CD14-positive monocyte (primary cell): ENCODE results near the gene ELMOD2. TPM values are rescaled to one million over a fixed set of nuclear protein-coding genes. Genes with fewer than 3 reads are reported as not detected.
"Not testable (repeated sequence)": the region's sequence is repeated elsewhere in the genome, so short reads cannot be mapped to it uniquely, and the experiment has no call there.

Source experiments
- DNase-seq, 3 donors: peaks; one replicate each; pipeline ENCODE4 v3.0.0-alpha.2; 2011 to 2022
- H2AFZ ChIP-seq: 2 replicates; pipeline ENCODE4 v1.6.0; 2012; ENCODE audit warnings: mild to moderate bottlenecking, low read depth, low read length, inconsistent platforms; ENCODE audit not compliant: insufficient read depth, poor library complexity, severe bottlenecking
- H3K27ac ChIP-seq, 2 donors: 1 replicate in 1 of 2; 2 replicates in 1 of 2; pipeline ENCODE4 v1.5.1; 2012 to 2013; ENCODE audit warnings: low read length in 2 of 2, control low read depth in 1 of 2, inconsistent platforms in 1 of 2, low read depth in 1 of 2, mild to moderate bottlenecking in 1 of 2
- H3K27me3 ChIP-seq, 2 donors: one replicate each; pipeline versions ENCODE4 v1.6.0 to v1.6.1; 2011 to 2013; ENCODE audit warnings: low read length in 2 of 2; ENCODE audit not compliant: control insufficient read depth in 2 of 2, insufficient read depth in 2 of 2
- H3K36me3 ChIP-seq, 2 donors: replicated peaks in 1 of 2; 1 replicate in 1 of 2; 2 replicates in 1 of 2; pipeline versions ENCODE4 v1.5.1 to v1.6.1; 2012 to 2013; ENCODE audit warnings: low read length in 2 of 2, control low read depth in 1 of 2, inconsistent platforms in 1 of 2, mild to moderate bottlenecking in 1 of 2; ENCODE audit not compliant: insufficient read depth in 2 of 2, control insufficient read depth in 1 of 2
- H3K4me1 ChIP-seq, 2 donors: 1 replicate in 1 of 2; 2 replicates in 1 of 2; pipeline versions ENCODE4 v1.5.1 to v1.6.1; 2012 to 2013; ENCODE audit warnings: low read length in 2 of 2, control low read depth in 1 of 2, inconsistent platforms in 1 of 2, mild to moderate bottlenecking in 1 of 2, moderate library complexity in 1 of 2; ENCODE audit not compliant: insufficient read depth in 2 of 2, control insufficient read depth in 1 of 2
- H3K4me2 ChIP-seq: replicated peaks from 2 replicates; pipeline ENCODE3; 2012; ENCODE audit warnings: low read length, moderate library complexity, mild to moderate bottlenecking; ENCODE audit not compliant: poor library complexity, severe bottlenecking; ENCODE audit errors: extremely low read depth
- H3K4me3 ChIP-seq, 3 experiments: fragments of 200-600 bp in 1 of 3; sonication (generic) in 1 of 3; replicated peaks in 1 of 3; 1 replicate in 2 of 3; 2 replicates in 1 of 3; pipeline ENCODE4 v1.5.1; 2011 to 2013; ENCODE audit warnings: low read length in 3 of 3, mild to moderate bottlenecking in 3 of 3, control low read depth in 2 of 3, low read depth in 2 of 3, inconsistent platforms in 1 of 3, moderate library complexity in 1 of 3
- H3K79me2 ChIP-seq: 2 replicates; pipeline ENCODE4 v1.6.0; 2012; ENCODE audit warnings: mild to moderate bottlenecking, control low read depth, inconsistent platforms, low read length, moderate library complexity; ENCODE audit not compliant: insufficient read depth
- H3K9ac ChIP-seq: 2 replicates; pipeline ENCODE4 v1.6.0; 2017; ENCODE audit warnings: low read length, mild to moderate bottlenecking; ENCODE audit not compliant: insufficient read depth, poor library complexity, severe bottlenecking
- H3K9me3 ChIP-seq, 2 donors: replicated peaks in 1 of 2; 1 replicate in 1 of 2; 2 replicates in 1 of 2; pipeline versions ENCODE4 v1.5.1 to v1.6.1; 2012 to 2013; ENCODE audit warnings: low read length in 2 of 2, control low read depth in 1 of 2; ENCODE audit not compliant: control insufficient read depth in 1 of 2, insufficient read depth in 1 of 2
- H4K20me1 ChIP-seq: 2 replicates; pipeline ENCODE4 v1.6.0; 2012; ENCODE audit warnings: mild to moderate bottlenecking, low read length, control low read depth, moderate library complexity; ENCODE audit not compliant: insufficient read depth
- H3K27ac Mint-ChIP-seq, 7 donors: one replicate each; pipeline ENCODE4 v1.8.0; 2020; ENCODE audit warnings: mild to moderate bottlenecking in 7 of 7, mixed read lengths in 7 of 7, moderate library complexity in 6 of 7, inconsistent platforms in 2 of 7
- H3K27me3 Mint-ChIP-seq, 3 donors: one replicate each; pipeline ENCODE4 v1.8.0; 2021 to 2022; ENCODE audit warnings: low read depth in 3 of 3, mild to moderate bottlenecking in 3 of 3, mixed read lengths in 3 of 3, moderate library complexity in 3 of 3, inconsistent platforms in 1 of 3
- H3K36me3 Mint-ChIP-seq, 2 donors: one replicate each; pipeline ENCODE4 v1.8.0; 2020; ENCODE audit warnings: mixed read lengths in 2 of 2, inconsistent platforms in 1 of 2, mild to moderate bottlenecking in 1 of 2
- H3K4me1 Mint-ChIP-seq: one replicate; pipeline ENCODE4 v1.8.0; 2020; ENCODE audit warnings: mild to moderate bottlenecking, mixed read lengths
- H3K4me3 Mint-ChIP-seq, 2 donors: one replicate each; pipeline ENCODE4 v1.8.0; 2020; ENCODE audit warnings: mild to moderate bottlenecking in 2 of 2, mixed read lengths in 2 of 2, moderate library complexity in 1 of 2
- H3K9me3 Mint-ChIP-seq, 7 donors: one replicate each; pipeline ENCODE4 v1.8.0; 2020 to 2022; ENCODE audit warnings: mixed read lengths in 7 of 7, mild to moderate bottlenecking in 6 of 7, moderate library complexity in 6 of 7, inconsistent platforms in 2 of 7
- CTCF ChIP-seq: fragments of 200-600 bp; IDR thresholded peaks from one replicate; pipeline ENCODE4 v1.8.0; 2022; ENCODE audit warnings: antibody characterized with exemption, mild to moderate bottlenecking
- WGBS: methylation state at CpG from one replicate; pipeline ENCODE4 v1.1.5; 2013; ENCODE audit warnings: missing lambda C conversion rate; ENCODE audit not compliant: insufficient coverage; 5-methylcytosine and 5-hydroxymethylcytosine counted together
- intact Hi-C, 2 donors: fragments of 100-400 bp; cut with micrococcal nuclease; formaldehyde crosslinking; loops; one replicate each; pipeline versions ENCODE4 v1.15.0 to v1.15.1; 2023
- polyA plus RNA-seq, 3 donors: library from polyadenylated mRNA; depleted of rRNA in 1 of 3; unstranded in 2 of 3; stranded (reverse) in 1 of 3; fragments of 300-500 nt in 2 of 3; fragments of >200 nt in 1 of 3; fragmentation: Illumina TruSeq in 2 of 3; gene quantifications; 1 replicate in 2 of 3; 2 replicates in 1 of 3; pipeline ENCODE4 v1.2.3, GENCODE V29; 2012 to 2021

ELMOD2 gene
- polyA plus RNA-seq, 3 donors = 4.0 to 7.6 (median 4.9) TPM

GRCh38 chr4:140504261-140504660, 19.7 kb upstream of the ELMOD2 start:
- DNase-seq = no peak
- no peak for TF ChIP-seq CTCF
- H3K9me3 ChIP-seq = peaks cover 0 to 8% of the 10 kb centered on the region in 2 donors
- peaks cover 27 to 28% of the 10 kb centered on the region in 2 donors for H3K27me3 ChIP-seq
- no peak overlapping the region for H3K9ac ChIP-seq
- no peaks in the 10 kb centered on the region for H3K36me3 ChIP-seq
- H2AFZ ChIP-seq = no peak overlapping the region
- H3K4me1 ChIP-seq = no peaks in the 10 kb centered on the region
- H3K27ac Mint-ChIP-seq = no peak overlapping the region
- no peaks in the 10 kb centered on the region for H3K36me3 Mint-ChIP-seq
- H4K20me1 ChIP-seq = no peaks in the 10 kb centered on the region
- peaks cover 11 to 28% (median 15%) of the 10 kb centered on the region in 3 donors for H3K27me3 Mint-ChIP-seq
- no peaks in the 10 kb centered on the region for H3K4me1 Mint-ChIP-seq
- no peak overlapping the region for H3K4me3 Mint-ChIP-seq
- H3K79me2 ChIP-seq = no peaks in the 10 kb centered on the region
- H3K27ac ChIP-seq = no peak overlapping the region
- intact Hi-C loops = no loop called here
- no peak overlapping the region for H3K4me3 ChIP-seq
- H3K4me2 ChIP-seq = no peak overlapping the region
- peaks cover under 1 to 10% (median 8%) of the 10 kb centered on the region in 7 donors for H3K9me3 Mint-ChIP-seq

GRCh38 chr4:140513765-140514164, 10.2 kb upstream of the ELMOD2 start:
- DNase-seq, H4K20me1 ChIP-seq, H3K27ac Mint-ChIP-seq, H3K36me3 Mint-ChIP-seq, H3K4me2 ChIP-seq, H3K79me2 ChIP-seq, H3K4me3 Mint-ChIP-seq, H3K4me1 ChIP-seq, H3K27ac ChIP-seq, intact Hi-C loops, H3K27me3 ChIP-seq, H3K4me1 Mint-ChIP-seq, H3K9me3 Mint-ChIP-seq, H3K9me3 ChIP-seq, H2AFZ ChIP-seq, H3K36me3 ChIP-seq, H3K9ac ChIP-seq, H3K4me3 ChIP-seq: not testable (repeated sequence)
- peaks cover 5 to 16% (median 6%) of the 10 kb centered on the region in 3 donors for H3K27me3 Mint-ChIP-seq
- whole genome bisulfite sequencing = no CpG with 5 or more reads among the region's 5 CpGs
